Nephron (organoid): ENCODE data around the gene AOPEP.

Experiments
- H3K27ac Mint-ChIP-seq, 3 experiments: 2 replicates each; pipeline ENCODE4 v1.8.0; 2020; ENCODE audit warnings: mixed read lengths in 3 of 3, mild to moderate bottlenecking in 2 of 3, moderate library complexity in 1 of 3
- H3K27me3 Mint-ChIP-seq: 2 replicates; pipeline ENCODE4 v1.8.0; 2021; ENCODE audit warnings: low read depth, mild to moderate bottlenecking, moderate library complexity, mixed read lengths
- H3K36me3 Mint-ChIP-seq: 2 replicates; pipeline ENCODE4 v1.8.0; 2020; ENCODE audit warnings: low read depth, mixed read lengths
- H3K4me1 Mint-ChIP-seq: 2 replicates; pipeline ENCODE4 v1.8.0; 2020; ENCODE audit warnings: mixed read lengths
- H3K4me3 Mint-ChIP-seq, 3 experiments: 2 replicates each; pipeline ENCODE4 v1.8.0; 2020; ENCODE audit warnings: mild to moderate bottlenecking in 3 of 3, mixed read lengths in 3 of 3, moderate library complexity in 2 of 3
- H3K9me3 Mint-ChIP-seq: 2 replicates; pipeline ENCODE4 v1.8.0; 2020; ENCODE audit warnings: mixed read lengths
- CTCF ChIP-seq, 3 experiments: fragments of 200-600 bp; sonication (generic); IDR thresholded peaks; one replicate each; pipeline ENCODE4 v1.5.0; 2021; ENCODE audit warnings: antibody characterized with exemption in 3 of 3; ENCODE audit not compliant: unreplicated experiment in 3 of 3

Gene AOPEP

GRCh38 chr9:95023217-95024003 lies 296.9 kb downstream of the AOPEP start:
- Mint-ChIP-seq H3K4me3 (no peak overlapping the region), H3K36me3 (peaks cover 39% of the 10 kb centered on the region), H3K4me1 (peaks cover 66% of the 10 kb centered on the region), H3K9me3 (no peaks in the 10 kb centered on the region), H3K27ac (peak overlapping the region; percentile 25 to 92 (median 81)), H3K27me3 (no peaks in the 10 kb centered on the region)
- TF ChIP-seq CTCF (IDR thresholded peaks at IDR 0.05; ENCODE audit: unreplicated experiment in 3 of 3) = no peak

GRCh38 chr9:95024097-95024671 lies 297.7 kb downstream of the AOPEP start:
- no peak for TF ChIP-seq CTCF (IDR thresholded peaks at IDR 0.05; ENCODE audit: unreplicated experiment in 3 of 3)
- H3K4me1 Mint-ChIP-seq = peaks cover 71% of the 10 kb centered on the region
- H3K36me3 Mint-ChIP-seq = peaks cover 35% of the 10 kb centered on the region
- H3K4me3 Mint-ChIP-seq = peak overlapping the region; percentile 6 to 25 (median 16)
- no peaks in the 10 kb centered on the region for H3K9me3 Mint-ChIP-seq
- peak overlapping the region; percentile 25 to 92 (median 81) for H3K27ac Mint-ChIP-seq
- no peaks in the 10 kb centered on the region for H3K27me3 Mint-ChIP-seq

- H3K4me1 Mint-ChIP-seq = peaks cover 76% of the 10 kb centered on the region
Measured at GRCh38 chr9:95025213-95026147, 299.0 kb downstream of the AOPEP start.

GRCh38 chr9:95026148-95026524 lies 299.6 kb downstream of the AOPEP start:
- Mint-ChIP-seq H3K27me3 (no peaks in the 10 kb centered on the region), H3K36me3 (peaks cover 23% of the 10 kb centered on the region), H3K4me3 (peak overlapping the region in 1 of 3 experiments; percentile 38), H3K9me3 (no peaks in the 10 kb centered on the region), H3K4me1 (peaks cover 80% of the 10 kb centered on the region), H3K27ac (peak overlapping the region; percentile 25 to 92 (median 49))
- no peak for TF ChIP-seq CTCF (IDR thresholded peaks at IDR 0.05; ENCODE audit: unreplicated experiment in 3 of 3)

More at GRCh38 chr9:95025213-95026147, 299.0 kb downstream of the AOPEP start:
- Mint-ChIP-seq H3K36me3 (peaks cover 26% of the 10 kb centered on the region), H3K27ac (peak overlapping the region; percentile 25 to 92 (median 49)), H3K4me3 (peak overlapping the region in 1 of 3 experiments; percentile 38), H3K9me3 (no peaks in the 10 kb centered on the region), H3K27me3 (no peaks in the 10 kb centered on the region)
- peak; percentile 46 to 52 (median 47) for TF ChIP-seq CTCF (IDR thresholded peaks at IDR 0.05; ENCODE audit: unreplicated experiment in 3 of 3)

- Mint-ChIP-seq H3K9me3 (no peaks in the 10 kb centered on the region), H3K36me3 (peaks cover 8% of the 10 kb centered on the region), H3K27me3 (no peaks in the 10 kb centered on the region), H3K4me3 (no peak overlapping the region), H3K4me1 (peaks cover 86% of the 10 kb centered on the region), H3K27ac (peak overlapping the region; percentile 54 to 91 (median 61))
- TF ChIP-seq CTCF (IDR thresholded peaks at IDR 0.05; ENCODE audit: unreplicated experiment in 3 of 3) = no peak
Measured at GRCh38 chr9:95027914-95028852, 301.7 kb downstream of the AOPEP start.
